HG03060 (cell line): Measurements from ENCODE around the gene TOR2A.
"Not testable (repeated sequence)": the region's sequence is repeated elsewhere in the genome, so short reads cannot be mapped to it uniquely, and the experiment has no call there.

Source experiments
- ATAC-seq: cut with Tn5 transposase; IDR thresholded peaks from one replicate; pipeline ENCODE4 v1.9.1; 2021; ENCODE audit warnings: low read depth, moderate number of reproducible peaks; ENCODE audit not compliant: unreplicated experiment

TOR2A gene

GRCh38 chr9:127734747-127735529 lies at the start of gene TOR2A:
Gene TOR2A, minus strand, starts transcription at chr9:127735294. Its CDS starts 24 bp downstream, at chr9:127735270.
- peak; percentile 66 for ATAC-seq

- ATAC-seq: no peak
Measured at GRCh38 chr9:127783111-127784008, 48.3 kb upstream of the TOR2A start.

- ATAC-seq: no peak
Measured at GRCh38 chr9:127781806-127782205, 46.7 kb upstream of the TOR2A start.

- not testable (repeated sequence) for ATAC-seq
Measured at GRCh38 chr9:127780909-127781308, 45.8 kb upstream of the TOR2A start.

- ATAC-seq: no peak
Measured at GRCh38 chr9:127780126-127780885, 45.2 kb upstream of the TOR2A start.

- ATAC-seq: peak; percentile 44
Measured at GRCh38 chr9:127779136-127779981, 44.3 kb upstream of the TOR2A start.

GRCh38 chr9:127778280-127779135 lies 43.4 kb upstream of the TOR2A start, which contains the start of gene SH2D3C:
Gene SH2D3C, minus strand, starts transcription at chr9:127778666. Its CDS starts 39 bp downstream, at chr9:127778627.
- no peak for ATAC-seq

- ATAC-seq: no peak
Measured at GRCh38 chr9:127777368-127777980, 42.4 kb upstream of the TOR2A start.

- ATAC-seq: no peak
Measured at GRCh38 chr9:127776924-127777289, 41.8 kb upstream of the TOR2A start.

- ATAC-seq: no peak
Measured at GRCh38 chr9:127776195-127776923, 41.3 kb upstream of the TOR2A start.

GRCh38 chr9:127773981-127774380 lies 38.9 kb upstream of the TOR2A start:
- no peak for ATAC-seq

- no peak for ATAC-seq
Measured at GRCh38 chr9:127773272-127773671, 38.2 kb upstream of the TOR2A start.

- ATAC-seq: no peak
Measured at GRCh38 chr9:127772603-127773002, 37.5 kb upstream of the TOR2A start.

- ATAC-seq: no peak
Measured at GRCh38 chr9:127771570-127772189, 36.6 kb upstream of the TOR2A start.

- peak; percentile 57 for ATAC-seq
Measured at GRCh38 chr9:127770905-127771569, 35.9 kb upstream of the TOR2A start.

GRCh38 chr9:127770583-127770904 lies 35.5 kb upstream of the TOR2A start:
- ATAC-seq: no peak
